Ovary (tissue), 9 donors: ENCODE results near the gene CACNG4. TPM values are rescaled to one million over a fixed set of nuclear protein-coding genes. Genes with fewer than 3 reads are reported as not detected.

ENCODE experiments used
- DNase-seq, 5 donors: peaks; one replicate each; pipeline ENCODE4 v3.0.0-alpha.2; 2019 to 2020
- H3K27ac ChIP-seq, 2 donors: fragments of 200-600 bp; one replicate each; pipeline versions ENCODE4 v1.5.1 to v1.8.0; 2019 to 2022
- H3K27me3 ChIP-seq: fragments of 200-600 bp; one replicate; pipeline ENCODE4 v1.8.0; 2022
- H3K36me3 ChIP-seq: fragments of 200-600 bp; sonication (generic); one replicate; pipeline ENCODE4 v1.5.1; 2019
- H3K4me1 ChIP-seq: one replicate; pipeline ENCODE4 v1.8.1; 2013; ENCODE audit warnings: mild to moderate bottlenecking, moderate library complexity; ENCODE audit not compliant: insufficient read depth
- H3K4me3 ChIP-seq: fragments of 200-600 bp; sonication (generic); one replicate; pipeline ENCODE4 v1.5.1; 2017
- H3K9me3 ChIP-seq, 2 donors: fragments of 200-600 bp in 1 of 2; sonication (generic) in 1 of 2; one replicate each; pipeline versions ENCODE4 v1.5.1 to v1.8.1; 2013 to 2019; ENCODE audit warnings: mild to moderate bottlenecking in 1 of 2, moderate library complexity in 1 of 2
- CTCF ChIP-seq, 3 donors: fragments of 450-650 bp in 2 of 3; fragments of 200-600 bp in 1 of 3; IDR thresholded peaks; one replicate each; pipeline versions ENCODE4 v1.5.1 to v1.8.0; 2016 to 2022; ENCODE audit warnings: antibody characterized with exemption in 3 of 3, mild to moderate bottlenecking in 1 of 3
- EP300 ChIP-seq: sonication (generic); formaldehyde crosslinking; IDR thresholded peaks from one replicate; pipeline ENCODE4 v1.6.1; 2017; ENCODE audit warnings: antibody characterized with exemption
- POLR2A ChIP-seq: fragments of 450-650 bp; IDR thresholded peaks from one replicate; pipeline ENCODE4 v1.6.1; 2017; ENCODE audit warnings: antibody characterized with exemption, mild to moderate bottlenecking, moderate library complexity
- WGBS, 3 donors: extraction: QIAGEN DNeasy Blood & Tissue Kit in 1 of 3; methylation state at CpG; one replicate each; pipeline versions ENCODE4 v1.1.5 to v1.1.7; 2013 to 2017; 5-methylcytosine and 5-hydroxymethylcytosine counted together
- intact Hi-C, 4 donors: fragments of 100-400 bp; cut with DNase I; formaldehyde crosslinking; loops; one replicate each; pipeline versions ENCODE4 v1.11.0 to v1.15.1; 2022 to 2023
- polyA plus RNA-seq, 2 donors: library from polyadenylated mRNA; stranded (reverse); fragments of 200-250 nt in 1 of 2; fragments of 350-450 nt in 1 of 2; fragmentation: Illumina TruSeq in 1 of 2; extraction: RNeasy Lipid Tissue Mini Kit (QIAGEN cat#74804) in 1 of 2; gene quantifications; one replicate each; pipeline ENCODE4 v1.2.3, GENCODE V29; 2013 to 2014
- total RNA-seq, 7 donors: library from RNA; depleted of rRNA in 2 of 7; stranded (reverse); fragments of >200 nt in 2 of 7; fragmentation: NEBNext Ultra II Directional in 3 of 7; extraction: Animal tissue kit (Norgen Biotek cat#: 25700) in 3 of 7; gene quantifications; one replicate each; pipeline versions ENCODE4 v1.1.0 to v1.2.4, GENCODE V29; 2016 to 2023
- donor health status: DM: no; HTN: no; CAD: no; lungs with moderate emphysema.
- donor health status: DM: no; HTN: no; CAD: no.
- donor health status: Bipolar disorder and iron deficiency.
- donor health status: DM: yes; HTN: yes; CAD: no.
- donor health status: DM: no; HTN: no; CAD: no.
- donor health status: DM: yes; HTN: yes; CAD: no.

CACNG4 gene
- total and polyA plus RNA-seq, 9 donors, result 0.02 to 4.9 (median 0.22) TPM; not detected in 2

- no peak overlapping the region for H3K4me3 ChIP-seq
- no peaks in the 10 kb centered on the region for H3K36me3 ChIP-seq
- WGBS, 3 donors, result 87 to 92% (median 92%) methylated on average over 7 of the region's 7 CpGs
- H3K4me1 ChIP-seq, result no peaks in the 10 kb centered on the region
- H3K27ac ChIP-seq, result no peak overlapping the region
- no peak for TF ChIP-seq POLR2A
- no peak for TF ChIP-seq EP300
- TF ChIP-seq CTCF (IDR thresholded peaks at IDR 0.05), result no peak
- H3K9me3 ChIP-seq, result no peaks in the 10 kb centered on the region
- intact Hi-C loops, result no loop called here
- H3K27me3 ChIP-seq, result no peaks in the 10 kb centered on the region
- no peak for DNase-seq
Observed at GRCh38 chr17:67021196-67021595, 56.7 kb downstream of the CACNG4 start.

- TF ChIP-seq CTCF (IDR thresholded peaks at IDR 0.05), result no peak
- no peak for TF ChIP-seq POLR2A
- no peak for TF ChIP-seq EP300
- no peak for DNase-seq
- intact Hi-C loops, result no loop called here
- 83 to 90% (median 87%) methylated on average over 16 of the region's 16 CpGs for WGBS, 3 donors
- Histone ChIP-seq H3K36me3 (no peaks in the 10 kb centered on the region), H3K9me3 (no peaks in the 10 kb centered on the region), H3K27ac (no peak overlapping the region), H3K4me1 (no peaks in the 10 kb centered on the region), H3K27me3 (no peaks in the 10 kb centered on the region), H3K4me3 (no peak overlapping the region)
Observed at GRCh38 chr17:67021743-67022450, 57.4 kb downstream of the CACNG4 start.

- no peak for DNase-seq
- 85 to 93% (median 89%) methylated on average over 12 of the region's 12 CpGs for WGBS, 3 donors
Observed at GRCh38 chr17:67022451-67022810, 57.9 kb downstream of the CACNG4 start.

GRCh38 chr17:67024736-67025135, 60.2 kb downstream of the CACNG4 start:
- no peaks in the 10 kb centered on the region for H3K9me3 ChIP-seq
- 84 to 95% (median 89%) methylated on average over 17 of the region's 17 CpGs for WGBS, 3 donors
- no peaks in the 10 kb centered on the region for H3K36me3 ChIP-seq
- no peak overlapping the region for H3K27ac ChIP-seq
- intact Hi-C loops, result no loop called here
- no peak overlapping the region for H3K4me3 ChIP-seq
- H3K4me1 ChIP-seq, result no peaks in the 10 kb centered on the region
- DNase-seq, result no peak
- no peak for TF ChIP-seq POLR2A
- no peaks in the 10 kb centered on the region for H3K27me3 ChIP-seq

More at GRCh38 chr17:67022451-67022810, 57.9 kb downstream of the CACNG4 start:
- no peaks in the 10 kb centered on the region for H3K36me3 ChIP-seq
- no peaks in the 10 kb centered on the region for H3K4me1 ChIP-seq
- intact Hi-C loops, result no loop called here
- no peaks in the 10 kb centered on the region for H3K27me3 ChIP-seq
- H3K9me3 ChIP-seq, result no peaks in the 10 kb centered on the region
- TF ChIP-seq POLR2A (no peak), CTCF (IDR thresholded peaks at IDR 0.05) (no peak), EP300 (no peak)
- no peak overlapping the region for H3K4me3 ChIP-seq
- no peak overlapping the region for H3K27ac ChIP-seq

- DNase-seq, result no peak
- Histone ChIP-seq H3K4me3 (no peak overlapping the region), H3K27ac (no peak overlapping the region), H3K9me3 (no peaks in the 10 kb centered on the region), H3K27me3 (no peaks in the 10 kb centered on the region), H3K36me3 (no peaks in the 10 kb centered on the region), H3K4me1 (no peaks in the 10 kb centered on the region)
- intact Hi-C loops, result no loop called here
- 83 to 94% (median 86%) methylated on average over 20 of the region's 20 CpGs for WGBS, 3 donors
- no peak for TF ChIP-seq CTCF (IDR thresholded peaks at IDR 0.05)
- TF ChIP-seq POLR2A, result no peak
- TF ChIP-seq EP300, result no peak
Observed at GRCh38 chr17:67025216-67025792, 60.8 kb downstream of the CACNG4 start.
